8988T (cell line): Measurements from ENCODE around the gene OR5AP2.
"Not testable (repeated sequence)": the region's sequence is repeated elsewhere in the genome, so short reads cannot be mapped to it uniquely, and the experiment has no call there.

Source experiments
- DNase-seq: peaks from one replicate; pipeline ENCODE4 v3.0.0; 2011

The OR5AP2 gene

DNA sequence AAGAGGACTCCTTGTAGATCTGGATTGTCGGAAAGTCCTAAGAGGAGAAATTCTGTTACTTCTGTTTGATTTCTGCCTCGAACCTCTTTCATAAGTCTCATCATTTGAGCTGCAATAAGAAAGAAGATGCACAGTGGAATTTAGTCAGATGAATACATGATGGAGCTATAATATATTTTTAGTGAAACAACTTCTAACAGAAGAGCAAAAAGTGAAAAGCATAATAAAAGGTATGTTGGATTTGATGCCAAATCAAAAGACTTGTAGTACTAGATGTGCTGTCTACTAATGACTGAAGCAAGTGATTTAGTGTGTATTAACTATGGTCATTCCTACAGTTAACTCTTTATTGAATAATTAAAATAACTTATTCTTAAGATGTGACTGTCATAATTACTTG, at the start of gene OR5AP2:
Gene OR5AP2 (minus strand): TSS at position 101 of the 400 bp plus-strand sequence. CDS start 0 bp downstream, at position 101.
- DNase-seq: no peak

GRCh38 chr11:56691179-56691578, 48.9 kb upstream of the OR5AP2 start:
- DNase-seq: not testable (repeated sequence)

DNA sequence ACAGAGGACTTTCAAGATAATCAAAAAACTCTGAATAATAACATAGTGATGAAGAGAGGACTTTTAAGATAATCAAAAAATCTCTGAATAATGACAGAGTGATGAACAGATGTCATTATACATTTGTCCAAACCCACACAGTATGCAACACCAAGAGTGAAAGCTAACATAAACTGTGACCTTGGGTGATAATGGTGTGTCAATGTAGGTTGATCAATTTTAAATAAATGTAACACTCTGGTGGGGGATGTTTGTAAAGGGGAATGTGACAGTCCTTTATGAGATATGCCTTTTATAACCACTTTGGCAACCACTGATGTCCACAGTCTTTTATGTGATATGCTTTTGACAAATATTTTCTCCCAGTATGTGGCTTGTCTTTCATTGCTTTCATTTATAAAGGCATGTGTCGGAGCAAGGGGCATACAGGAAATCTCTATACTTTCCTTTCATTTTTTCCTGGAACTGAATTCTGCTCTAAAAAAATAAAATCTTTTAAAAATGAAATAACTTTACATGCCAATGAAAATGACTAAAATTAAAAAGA, 46.4 kb upstream of the OR5AP2 start:
- DNase-seq: no peak

- no peak for DNase-seq
Observed at GRCh38 chr11:56670984-56671383, 28.7 kb upstream of the OR5AP2 start.

DNA sequence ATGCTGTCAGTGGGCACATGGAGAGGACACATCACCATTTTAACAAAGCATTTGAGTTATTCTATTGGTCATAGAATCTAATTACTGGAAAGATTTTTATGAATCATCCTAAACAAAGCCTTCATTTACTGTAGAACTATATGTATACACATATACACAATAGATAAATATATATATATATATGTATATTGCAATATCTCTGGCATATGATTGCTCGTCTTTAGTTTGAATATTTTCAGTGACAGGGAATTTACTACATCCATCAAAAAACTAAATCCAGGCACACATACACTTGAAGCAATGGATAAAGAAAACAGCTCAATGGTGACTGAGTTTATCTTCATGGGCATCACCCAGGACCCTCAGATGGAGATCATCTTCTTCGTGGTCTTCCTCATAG, 21.1 kb upstream of the OR5AP2 start, which contains the start of gene OR5AR1:
Gene OR5AR1 (plus strand): TSS at position 301 of the 400 bp plus-strand sequence. CDS start 0 bp downstream, at position 301.
- DNase-seq: no peak

DNA sequence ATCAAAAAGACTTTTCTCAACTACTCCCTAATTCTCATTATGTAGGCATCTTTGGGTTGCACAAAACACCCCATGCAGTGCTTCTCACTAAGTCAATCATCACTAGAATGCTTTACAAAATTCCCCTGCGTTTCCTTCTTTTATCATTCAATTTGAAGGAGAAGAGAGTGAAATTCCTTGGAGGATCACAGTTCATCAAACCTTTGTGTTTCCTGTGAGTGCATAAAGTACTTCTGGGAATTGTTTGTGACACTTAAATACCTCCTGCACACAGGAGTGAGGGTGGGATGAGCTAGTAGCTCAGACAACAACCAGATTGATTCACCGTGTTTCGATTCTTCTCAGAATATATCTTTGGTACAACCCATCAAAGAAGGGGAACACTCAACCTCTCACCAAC, 17.5 kb upstream of the OR5AP2 start:
- no peak for DNase-seq

DNA sequence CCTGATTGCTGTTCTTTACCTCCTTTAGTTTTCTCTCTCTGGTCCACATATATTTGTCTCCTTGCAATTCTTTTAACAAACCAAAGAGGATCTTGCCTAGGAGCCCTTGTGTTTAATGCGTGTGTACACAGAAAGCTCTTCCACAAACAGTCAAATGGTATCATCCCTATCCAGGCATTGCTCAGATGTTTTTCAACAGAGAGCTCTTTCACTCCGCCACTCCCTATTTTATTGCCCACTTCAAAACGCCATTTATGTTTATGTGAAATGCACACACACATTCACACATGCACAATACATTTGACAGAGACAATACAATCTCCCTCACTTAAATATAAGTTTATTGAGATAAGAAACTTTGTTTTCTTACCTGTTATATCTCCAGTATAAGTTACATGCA, 4.7 kb downstream of the OR5AP2 start:
- DNase-seq: no peak

GRCh38 chr11:56636861-56637260, 5.4 kb downstream of the OR5AP2 start:
- no peak for DNase-seq

DNA sequence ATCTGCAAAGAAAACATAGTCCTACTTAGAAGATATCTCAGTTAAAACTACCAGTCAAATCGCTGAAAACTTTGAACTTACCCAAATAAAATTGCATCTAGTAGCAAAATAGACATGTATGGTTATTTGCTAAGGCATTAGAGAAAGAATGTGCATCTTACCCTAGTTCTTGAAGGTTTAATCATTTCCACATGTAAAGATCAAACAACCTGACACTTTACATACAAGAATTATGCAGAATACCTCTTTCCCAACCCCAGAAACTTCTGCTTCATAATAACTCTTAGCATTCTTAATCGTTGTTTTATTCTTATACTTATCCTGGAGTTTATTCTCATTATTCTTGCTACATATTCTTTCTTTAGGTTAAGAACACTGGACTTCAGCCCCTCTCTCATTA, 9.9 kb downstream of the OR5AP2 start:
- no peak for DNase-seq

DNA sequence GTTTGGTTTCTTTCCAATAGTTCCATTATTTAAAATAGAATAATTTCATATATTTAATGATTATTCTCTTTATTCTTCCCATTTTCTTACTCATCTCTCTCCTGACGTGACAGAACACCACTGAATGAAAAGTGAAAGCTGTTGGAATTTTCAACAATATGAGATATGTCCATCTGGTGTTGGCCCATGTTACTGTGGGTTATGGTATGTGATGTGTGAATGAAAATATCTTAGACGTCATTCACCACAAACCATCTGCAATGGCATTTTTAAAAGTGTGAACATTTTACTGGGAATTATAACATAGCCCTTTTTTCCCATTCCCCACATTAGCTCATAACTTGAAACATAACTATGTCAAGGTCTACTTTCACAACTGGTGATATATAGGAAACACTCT, 16.3 kb downstream of the OR5AP2 start:
- DNase-seq: no peak

GRCh38 chr11:56624661-56625110, 17.6 kb downstream of the OR5AP2 start:
- DNase-seq: peak; percentile 35

- no peak for DNase-seq
Observed at GRCh38 chr11:56611174-56611573, 31.1 kb downstream of the OR5AP2 start.

GRCh38 chr11:56592088-56592717, 50.0 kb downstream of the OR5AP2 start:
- not testable (repeated sequence) for DNase-seq
